HEK293 (cell line): ENCODE measurements around the gene ZDHHC13.
A peak's percentile ranks its signal among the peaks of the same experiment; 100 is the strongest.

ENCODE experiments used
- CTCF ChIA-PET: fragments of 350-600 bp; formaldehyde crosslinking; extraction: SDS; loops from one replicate; lab custom pipeline; 2021; ENCODE audit warnings: antibody characterized with exemption; lab: Yijun Ruan, JAX
- POLR2A ChIA-PET: fragments of 300-600 bp; formaldehyde crosslinking; extraction: SDS; loops from one replicate; lab custom pipeline; 2020; ENCODE audit warnings: antibody characterized with exemption, inconsistent platforms; lab: Yijun Ruan, JAX
- H3K27ac ChIP-seq: fragments of 200-500 bp; sonication (Bioruptor generic); 2 replicates; pipeline ENCODE4 v1.5.1; 2014; ENCODE audit warnings: low read depth, low read length, control low read depth, inconsistent platforms; ENCODE audit errors: extremely low read depth
- H3K36me3 ChIP-seq, 2 experiments: fragments of 200-500 bp in 1 of 2; sonication (Bioruptor generic) in 1 of 2; 1 replicate in 1 of 2; 2 replicates in 1 of 2; pipeline ENCODE4 v1.5.1; 2014 to 2017; ENCODE audit warnings: inconsistent platforms in 2 of 2, low read length in 2 of 2; ENCODE audit not compliant: control insufficient read depth in 2 of 2, insufficient read depth in 1 of 2
- H3K4me1 ChIP-seq: fragments of 200-500 bp; sonication (Bioruptor generic); 2 replicates; pipeline ENCODE4 v1.5.1; 2014; ENCODE audit warnings: mild to moderate bottlenecking, low read length, inconsistent platforms; ENCODE audit not compliant: control insufficient read depth, insufficient read depth
- H3K4me3 ChIP-seq: 2 replicates; pipeline ENCODE4 v1.5.1; 2011; ENCODE audit warnings: low read depth, mild to moderate bottlenecking, control low read depth, low read length, moderate library complexity
- H3K9me3 ChIP-seq: fragments of 200-500 bp; sonication (Bioruptor generic); 2 replicates; pipeline ENCODE4 v1.5.1; 2014; ENCODE audit warnings: low read depth, low read length, inconsistent platforms; ENCODE audit not compliant: control insufficient read depth, insufficient read depth
- BCL11B ChIP-seq: fragments of 450-650 bp; formaldehyde crosslinking; IDR thresholded peaks from 2 replicates; pipeline ENCODE4 v1.5.1; 2016; ENCODE audit warnings: low read depth, missing biosample characterization, missing genetic modification characterization
- HOXA7 ChIP-seq: sonication (generic); formaldehyde crosslinking; IDR thresholded peaks from 2 replicates; pipeline ENCODE4 v1.8.1; 2022; ENCODE audit warnings: missing genetic modification reagents, borderline replicate concordance
- PRDM1 ChIP-seq: fragments of 450-650 bp; formaldehyde crosslinking; IDR thresholded peaks from 2 replicates; pipeline ENCODE4; 2016; ENCODE audit warnings: missing biosample characterization, missing genetic modification characterization
- TRIM28 ChIP-seq: IDR thresholded peaks from 2 replicates; pipeline ENCODE4 v1.6.1; 2011; ENCODE audit warnings: low read length, control low read depth, borderline replicate concordance
- WT1 ChIP-seq: fragments of 450-650 bp; formaldehyde crosslinking; IDR thresholded peaks from 2 replicates; pipeline ENCODE4 v1.5.1; 2016; ENCODE audit warnings: missing biosample characterization, missing genetic modification characterization
- ZBTB21 ChIP-seq: fragments of 450-650 bp; formaldehyde crosslinking; IDR thresholded peaks from 2 replicates; pipeline ENCODE4 v1.5.1; 2017; ENCODE audit warnings: missing biosample characterization, missing genetic modification characterization
- ZBTB49 ChIP-seq: fragments of 450-650 bp; formaldehyde crosslinking; IDR thresholded peaks from 2 replicates; pipeline ENCODE4 v1.5.1; 2016; ENCODE audit warnings: missing biosample characterization, missing genetic modification characterization, low read depth
- ZBTB8A ChIP-seq: fragments of 450-650 bp; formaldehyde crosslinking; IDR thresholded peaks from 2 replicates; pipeline ENCODE4 v1.5.1; 2016; ENCODE audit warnings: missing biosample characterization, missing genetic modification characterization
- ZNF112 ChIP-seq: fragments of 450-650 bp; formaldehyde crosslinking; IDR thresholded peaks from 2 replicates; pipeline ENCODE4 v1.5.0; 2017; ENCODE audit warnings: missing biosample characterization, missing genetic modification characterization
- ZNF148 ChIP-seq: fragments of 450-650 bp; formaldehyde crosslinking; IDR thresholded peaks from 2 replicates; pipeline ENCODE4 v1.5.0; 2017; ENCODE audit warnings: missing biosample characterization, missing genetic modification characterization, borderline replicate concordance
- ZNF155 ChIP-seq: fragments of 450-650 bp; formaldehyde crosslinking; IDR thresholded peaks from 2 replicates; pipeline ENCODE4 v1.5.1; 2016; ENCODE audit warnings: missing biosample characterization, missing genetic modification characterization
- ZNF223 ChIP-seq: fragments of 450-650 bp; formaldehyde crosslinking; IDR thresholded peaks from 2 replicates; pipeline ENCODE4 v1.5.1; 2016; ENCODE audit warnings: missing biosample characterization, missing genetic modification characterization
- ZNF266 ChIP-seq: fragments of 450-650 bp; formaldehyde crosslinking; IDR thresholded peaks from 2 replicates; pipeline ENCODE4 v1.5.1; 2016; ENCODE audit warnings: missing biosample characterization, missing genetic modification characterization, low read depth
- ZNF366 ChIP-seq: fragments of 450-650 bp; formaldehyde crosslinking; conservative IDR thresholded peaks from 2 replicates; pipeline ENCODE4 v1.5.1; 2016; ENCODE audit warnings: missing biosample characterization, missing genetic modification characterization
- ZNF501 ChIP-seq: fragments of 450-650 bp; formaldehyde crosslinking; IDR thresholded peaks from 2 replicates; pipeline ENCODE4 v1.5.1; 2016; ENCODE audit warnings: missing biosample characterization, missing genetic modification characterization
- ZNF518A ChIP-seq: fragments of 450-650 bp; formaldehyde crosslinking; conservative IDR thresholded peaks from 2 replicates; pipeline ENCODE4 v1.5.1; 2016; ENCODE audit warnings: low read depth, missing biosample characterization, missing genetic modification characterization
- ZNF555 ChIP-seq: fragments of 450-650 bp; formaldehyde crosslinking; conservative IDR thresholded peaks from 2 replicates; pipeline ENCODE4 v1.5.1; 2017; ENCODE audit warnings: missing biosample characterization, mild to moderate bottlenecking, missing genetic modification characterization, inconsistent platforms
- ZNF560 ChIP-seq: fragments of 450-650 bp; formaldehyde crosslinking; IDR thresholded peaks from 2 replicates; pipeline ENCODE4 v1.5.1; 2017; ENCODE audit warnings: missing biosample characterization, missing genetic modification characterization, borderline replicate concordance
- ZNF580 ChIP-seq: fragments of 450-650 bp; formaldehyde crosslinking; IDR thresholded peaks from 2 replicates; pipeline ENCODE4 v1.5.1; 2016; ENCODE audit warnings: missing biosample characterization, missing genetic modification characterization
- ZNF596 ChIP-seq: fragments of 450-650 bp; IDR thresholded peaks from 2 replicates; pipeline ENCODE4 v1.5.0; 2018; ENCODE audit warnings: missing biosample characterization, mild to moderate bottlenecking, missing genetic modification characterization, moderate library complexity
- ZSCAN18 ChIP-seq: fragments of 450-650 bp; formaldehyde crosslinking; IDR thresholded peaks from 2 replicates; pipeline ENCODE4 v1.5.1; 2016; ENCODE audit warnings: missing biosample characterization, missing genetic modification characterization

ZDHHC13 gene

GRCh38 chr11:19200410-19201201 is 83.6 kb downstream of the ZDHHC13 start:
- Histone ChIP-seq H3K9me3 (no peaks in the 10 kb centered on the region), H3K27ac (no peak overlapping the region), H3K4me1 (no peaks in the 10 kb centered on the region), H3K4me3 (no peak overlapping the region), H3K36me3 (no peaks in the 10 kb centered on the region)
- ChIA-PET POLR2A (no interaction called here), CTCF (interaction anchor here (0.5 to 1.2 kb wide), 3 partner anchors 10 to 357 kb away, joined by 3 read pairs; no protein-coding TSS in a partner anchor)
- TF ChIP-seq ZNF555 (tag by site-specific recombination) (no peak), ZNF366 (tag by site-specific recombination) (peak; percentile 72), WT1 (tag by site-specific recombination) (peak; percentile 21; the same call in 1 of the 2 replicates), ZNF518A (no peak), HOXA7 (CRISPR knock-in tag) (no peak), ZNF560 (tag by site-specific recombination) (no peak)

DNA sequence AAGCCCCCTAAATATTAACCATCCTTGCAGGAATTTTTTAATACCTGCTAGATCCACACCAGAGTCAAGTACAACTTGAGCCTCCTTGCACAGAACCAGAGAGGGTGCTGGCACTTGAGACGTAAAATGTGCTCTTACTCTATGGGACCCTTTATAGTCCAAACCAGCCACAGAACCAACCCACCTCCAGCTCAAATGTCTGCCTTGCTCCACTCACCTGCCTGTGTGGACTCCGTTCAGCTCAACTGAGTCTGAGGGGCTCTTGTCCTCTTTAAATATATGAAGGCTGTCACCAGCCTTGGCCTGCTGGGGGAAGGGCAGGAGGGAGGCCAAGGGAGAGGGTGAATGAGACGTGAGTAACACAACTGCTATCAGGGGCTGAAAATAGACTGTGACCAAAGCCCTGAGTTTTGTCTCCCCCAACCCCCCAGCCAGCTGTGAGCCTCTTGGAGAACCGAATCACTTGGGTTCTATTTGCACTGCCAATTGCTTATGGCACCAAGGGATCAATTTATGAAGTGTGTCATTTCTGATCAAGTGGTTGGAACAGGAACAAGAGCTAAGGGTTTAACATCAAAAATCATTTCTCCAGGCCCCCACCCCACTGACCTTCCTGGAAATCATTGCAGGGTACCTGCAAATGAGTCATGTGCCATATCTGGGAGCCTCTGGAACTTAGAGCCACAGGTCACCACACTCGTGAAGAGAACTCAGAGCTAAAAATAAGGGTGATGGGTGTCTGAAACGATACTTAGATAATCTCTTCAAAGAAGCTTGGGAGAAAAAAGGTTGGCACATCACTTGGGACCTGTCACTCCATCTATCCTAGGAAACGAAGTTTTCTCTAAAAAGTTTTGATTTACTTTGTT is 85.0 kb downstream of the ZDHHC13 start, which contains the start of gene CSRP3:
Gene CSRP3, minus strand, starts transcription at position 247 of the 869 bp plus-strand sequence. CDS start 9,535 bp downstream, outside the sequence.
- POLR2A ChIA-PET, result no interaction called here
- H3K4me3 ChIP-seq, result no peak within 1 kb of the TSS
- CTCF ChIA-PET, result interaction anchor here (1.2 kb wide), 1 partner anchor 13 kb away, joined by 3 read pairs; no protein-coding TSS in a partner anchor
- H3K27ac ChIP-seq, result no peak within 1 kb of the TSS
- H3K9me3 ChIP-seq, result no peaks in the 10 kb centered on the region
- H3K36me3 ChIP-seq, result no peaks in the 10 kb centered on the region
- H3K4me1 ChIP-seq, result no peaks in the 10 kb centered on the region
- no peak for TF ChIP-seq ZBTB21
- no peak for TF ChIP-seq ZSCAN18 (tag by site-specific recombination)
- no peak for TF ChIP-seq ZNF223 (tag by site-specific recombination)
- no peak for TF ChIP-seq ZNF155 (tag by site-specific recombination)
- TF ChIP-seq ZNF501 (tag by site-specific recombination), result no peak
- no peak for TF ChIP-seq TRIM28
- TF ChIP-seq ZNF580 (tag by site-specific recombination), result no peak
- TF ChIP-seq ZNF148 (tag by site-specific recombination), result no peak
- no peak for TF ChIP-seq ZNF112 (tag by site-specific recombination)
- no peak for TF ChIP-seq BCL11B
- no peak for TF ChIP-seq ZNF266
- no peak for TF ChIP-seq ZBTB8A (tag by site-specific recombination)
- no peak for TF ChIP-seq PRDM1 (tag by site-specific recombination)
- TF ChIP-seq ZNF596 (tag by site-specific recombination), result no peak
- TF ChIP-seq ZBTB49 (tag by site-specific recombination), result no peak
